K562 (cell line): ENCODE data around the gene AIF1. TPM values are rescaled to one million over a fixed set of nuclear protein-coding genes. Genes with fewer than 3 reads are reported as not detected.
A peak's percentile ranks its signal among the peaks of the same experiment; 100 is the strongest.

Experiments used
- ATAC-seq: fragments of 200-7000 bp; cut with Tn5 transposase; 3 replicates; pipeline ENCODE4 v1.9.1; 2020; ENCODE audit warnings: moderate library complexity
- BruUV-seq: library from RNA; stranded (reverse); fragments of 400-500 nt; replicated peaks from 2 replicates; lab custom pipeline; 2021; lab: Mats Ljungman, UMichigan
- CTCF ChIA-PET: fragments of 300-600 bp; formaldehyde crosslinking; extraction: SDS; loops from one replicate; lab custom pipeline; 2021; ENCODE audit warnings: low intra/inter-chr PET ratio; lab: Yijun Ruan, JAX
- POLR2A ChIA-PET: fragments of 300-600, 350-650 bp; sonication (Branson Sonifier 250); formaldehyde crosslinking; extraction: SDS; loops from one replicate; lab custom pipeline; 2021; ENCODE audit warnings: antibody characterized with exemption, inconsistent platforms; lab: Yijun Ruan, JAX
- DNase-seq, 4 experiments: peaks; one replicate each; pipeline versions ENCODE4 v3.0.0 to v3.0.0-alpha.2; 2011 to 2018; ENCODE audit warnings: low spot score in 3 of 4, mixed read lengths in 3 of 4; ENCODE audit errors: extremely low read depth in 1 of 4
- FAIRE-seq: peaks from 2 replicates; lab custom pipeline; 2011; peaks lifted over from hg19 to GRCh38; lab: Jason Lieb, UNC
- H2AFZ ChIP-seq: 2 replicates; pipeline ENCODE4 v1.6.0; 2011; ENCODE audit warnings: low read depth, low read length, control low read depth, inconsistent platforms
- H3K27ac ChIP-seq: fragments of 200-600 bp; 3 replicates; pipeline ENCODE4 v1.8.0; 2011; ENCODE audit warnings: low read depth, mild to moderate bottlenecking, control low read depth, inconsistent platforms, low read length, moderate library complexity, mixed read lengths; ENCODE audit errors: extremely low read depth
- H3K27me3 ChIP-seq, 2 experiments: fragments of 300-600 bp in 1 of 2; 2 replicates in 1 of 2; 3 replicates in 1 of 2; pipeline versions ENCODE4 v1.6.0 to v1.8.0; 2011; ENCODE audit warnings: inconsistent platforms in 2 of 2, low read length in 2 of 2, mild to moderate bottlenecking in 1 of 2, mixed read lengths in 1 of 2, moderate library complexity in 1 of 2; ENCODE audit not compliant: control insufficient read depth in 2 of 2, insufficient read depth in 2 of 2
- H3K36me3 ChIP-seq: fragments of 300-600 bp; 3 replicates; pipeline ENCODE4 v1.8.0; 2011; ENCODE audit warnings: mild to moderate bottlenecking, low read length, inconsistent platforms; ENCODE audit not compliant: control insufficient read depth, insufficient read depth
- H3K4me1 ChIP-seq, 2 experiments: fragments of 200-600 bp in 1 of 2; replicated peaks in 1 of 2; 2 replicates in 1 of 2; 3 replicates in 1 of 2; pipeline versions ENCODE4 v1.5.1 to v1.8.0; 2011; ENCODE audit warnings: inconsistent platforms in 2 of 2, low read length in 2 of 2, mild to moderate bottlenecking in 1 of 2, mixed read lengths in 1 of 2, moderate library complexity in 1 of 2; ENCODE audit not compliant: control insufficient read depth in 2 of 2, insufficient read depth in 2 of 2
- H3K4me2 ChIP-seq: 2 replicates; pipeline ENCODE4 v1.6.1; 2011; ENCODE audit warnings: low read length, control low read depth, inconsistent platforms, mixed read lengths; ENCODE audit not compliant: insufficient read depth
- H3K4me3 ChIP-seq: fragments of 200-600 bp; sonication (generic), shearing (Covaris generic); 2 replicates; pipeline ENCODE4 v1.5.1; 2016; ENCODE audit warnings: control low read depth, inconsistent platforms
- H3K79me2 ChIP-seq: fragments of 200-600 bp; 3 replicates; pipeline ENCODE4 v1.8.0; 2011; ENCODE audit warnings: low read length, inconsistent platforms; ENCODE audit not compliant: control insufficient read depth, insufficient read depth
- H3K9ac ChIP-seq, 2 experiments: 2 replicates each; pipeline versions ENCODE4 v1.6.0 to v1.6.1; 2011; ENCODE audit warnings: low read depth in 2 of 2, low read length in 2 of 2, control low read depth in 1 of 2, inconsistent platforms in 1 of 2, mild to moderate bottlenecking in 1 of 2, mixed read lengths in 1 of 2; ENCODE audit not compliant: insufficient read depth in 1 of 2
- H3K9me1 ChIP-seq: one replicate; pipeline ENCODE4 v1.6.0; 2011; ENCODE audit warnings: inconsistent platforms, mild to moderate bottlenecking, low read length, moderate library complexity; ENCODE audit not compliant: control insufficient read depth, insufficient read depth
- H3K9me3 ChIP-seq: replicated peaks from 2 replicates; pipeline ENCODE4 v1.5.1; 2011; ENCODE audit warnings: low read depth, low read length, inconsistent platforms; ENCODE audit not compliant: control insufficient read depth, insufficient read depth
- H4K20me1 ChIP-seq: replicated peaks from 2 replicates; pipeline ENCODE4 v1.6.1; 2011; ENCODE audit warnings: low read length, inconsistent platforms, mixed read lengths; ENCODE audit not compliant: control insufficient read depth, insufficient read depth
- KLF6 ChIP-seq: fragments of 250-450 bp; sonication (Bioruptor Pico); IDR thresholded peaks from 2 replicates; pipeline ENCODE4 v1.4.0; 2020; ENCODE audit warnings: mild to moderate bottlenecking, moderate library complexity, borderline replicate concordance
- PHB2 ChIP-seq: fragments of 450-650 bp; IDR thresholded peaks from 2 replicates; pipeline ENCODE4 v1.6.1; 2017; ENCODE audit warnings: low read depth
- ZNF384 ChIP-seq: IDR thresholded peaks from 2 replicates; pipeline ENCODE4 v1.6.1; 2012; ENCODE audit warnings: low read depth, low read length, improper control_type of control experiment
- WGBS: fragments of 100-300 bp; shearing (Covaris generic); methylation state at CpG from one replicate; pipeline ENCODE4 v1.1.6; 2016; ENCODE audit warnings: low coverage, mixed read lengths; ENCODE audit not compliant: insufficient coverage; ENCODE audit errors: missing lambda C conversion rate; 5-methylcytosine and 5-hydroxymethylcytosine counted together
- in situ Hi-C: fragments of 300-500 bp; cut with MboI; formaldehyde crosslinking; loops from 4 replicates; pipeline ENCODE4 v1.15.0; 2018; ENCODE audit warnings: inconsistent platforms, mixed read lengths
- intact Hi-C: fragments of 100-400 bp; cut with micrococcal nuclease; formaldehyde crosslinking; loops from 2 replicates; pipeline ENCODE4 v1.14.2; 2022
- polyA plus RNA-seq, 8 experiments: library from polyadenylated mRNA; depleted of rRNA in 4 of 8; stranded (reverse) in 5 of 8; unstranded in 3 of 8; fragments of >200 nt; fragmentation: Nextera tagmentation in 2 of 8; fragmentation: Illumina TruSeq in 1 of 8; extraction: Ambion mirVana in 2 of 8; extraction: Trizol in 1 of 8; gene quantifications; 2 replicates each; pipeline versions ENCODE4 v1.2.1 to v1.2.3, GENCODE V29; 2011 to 2014; ENCODE audit warnings: inconsistent platforms in 1 of 8, missing spikeins in 1 of 8
- total RNA-seq, 7 experiments: library from RNA; depleted of rRNA in 6 of 7; stranded (reverse); fragments of >200 nt in 6 of 7; fragmentation: Illumina TruSeq in 2 of 7; extraction: Trizol in 2 of 7; gene quantifications; 2 replicates each; pipeline versions ENCODE4 v1.2.1 to v1.2.3, GENCODE V29; 2011 to 2021; ENCODE audit warnings: low replicate concordance in 1 of 7
- TF ChIP-seq, protein P1 (sequence below), 3 experiments: fragments of 200-800 bp in 1 of 3; fragments of 250-450 bp in 1 of 3; fragments of 450-650 bp in 1 of 3; sonication (Bioruptor Pico) in 1 of 3; sonication (Bioruptor generic) in 1 of 3; formaldehyde crosslinking in 1 of 3; IDR thresholded peaks; 2 replicates each; pipeline versions ENCODE4 v1.6.1 to v1.8.0; 2016 to 2022; ENCODE audit warnings: mild to moderate bottlenecking in 2 of 3, missing genetic modification characterization in 2 of 3, missing compliant biosample characterization in 1 of 3, moderate library complexity in 1 of 3
- TF ChIP-seq, protein P2 (sequence below), 3 experiments: IDR thresholded peaks in 2 of 3; conservative IDR thresholded peaks in 1 of 3; 2 replicates each; pipeline ENCODE4 v1.5.1; 2011 to 2012; ENCODE audit warnings: low read length in 3 of 3, mild to moderate bottlenecking in 3 of 3, control low read depth in 2 of 3, improper control_type of control experiment in 1 of 3, inconsistent platforms in 1 of 3, low read depth in 1 of 3, mixed read lengths in 1 of 3, moderate library complexity in 1 of 3; ENCODE audit not compliant: insufficient read depth in 2 of 3
- TF ChIP-seq, protein P3 (sequence below): fragments of 200-800 bp; sonication (Bioruptor generic); IDR thresholded peaks from 2 replicates; pipeline ENCODE4 v1.6.1; 2017; ENCODE audit warnings: missing genetic modification characterization, missing compliant biosample characterization
- TF ChIP-seq, protein P4 (sequence below): sonication (generic); formaldehyde crosslinking; IDR thresholded peaks from 2 replicates; pipeline ENCODE4 v1.8.0; 2022; ENCODE audit warnings: mild to moderate bottlenecking, missing genetic modification reagents
- TF ChIP-seq, protein P5 (sequence below): fragments of 450-650 bp; formaldehyde crosslinking; IDR thresholded peaks from 2 replicates; pipeline ENCODE4 v1.4.0; 2020; ENCODE audit warnings: mild to moderate bottlenecking, mixed read lengths

The AIF1 gene
- total and polyA plus RNA-seq, 9 of the 15 experiments (the other 6 are each of a cell fraction or from before 2014, with no cell fraction given) = 9.4 to 33.4 (median 19.4) TPM

DNA sequence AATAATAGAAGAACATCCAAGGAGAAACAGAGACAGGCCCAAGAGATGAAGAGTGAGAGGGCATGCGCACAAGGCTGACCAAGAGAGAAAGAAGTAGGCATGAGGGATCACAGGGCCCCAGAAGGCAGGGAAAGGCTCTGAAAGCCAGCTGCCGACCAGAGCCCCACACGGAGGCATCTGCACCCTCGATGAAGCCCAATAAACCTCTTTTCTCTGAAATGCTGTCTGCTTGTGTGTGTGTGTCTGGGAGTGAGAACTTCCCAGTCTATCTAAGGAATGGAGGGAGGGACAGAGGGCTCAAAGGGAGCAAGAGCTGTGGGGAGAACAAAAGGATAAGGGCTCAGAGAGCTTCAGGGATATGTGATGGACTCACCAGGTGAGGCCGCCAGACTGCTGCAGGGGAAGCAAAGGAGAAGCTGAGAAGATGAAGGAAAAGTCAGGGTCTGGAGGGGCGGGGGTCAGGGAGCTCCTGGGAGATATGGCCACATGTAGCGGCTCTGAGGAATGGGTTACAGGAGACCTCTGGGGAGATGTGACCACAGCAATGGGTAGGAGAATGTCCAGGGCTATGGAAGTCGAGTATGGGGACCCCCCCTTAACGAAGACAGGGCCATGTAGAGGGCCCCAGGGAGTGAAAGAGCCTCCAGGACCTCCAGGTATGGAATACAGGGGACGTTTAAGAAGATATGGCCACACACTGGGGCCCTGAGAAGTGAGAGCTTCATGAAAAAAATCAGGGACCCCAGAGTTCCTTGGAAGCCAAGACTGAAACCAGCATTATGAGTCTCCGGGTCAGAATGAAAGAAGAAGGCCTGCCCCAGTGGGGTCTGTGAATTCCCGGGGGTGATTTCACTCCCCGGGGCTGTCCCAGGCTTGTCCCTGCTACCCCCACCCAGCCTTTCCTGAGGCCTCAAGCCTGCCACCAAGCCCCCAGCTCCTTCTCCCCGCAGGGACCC, 40.6 kb upstream of the AIF1 start:
- ATAC-seq (peak; percentile 56), FAIRE-seq (no peak), DNase-seq (no peak)
- Histone ChIP-seq H3K36me3 (no peaks in the 10 kb centered on the region), H3K9me1 (no peaks in the 10 kb centered on the region), H3K27me3 (no peaks in the 10 kb centered on the region), H3K79me2 (no peaks in the 10 kb centered on the region), H3K27ac (no peak overlapping the region), H3K4me2 (no peak overlapping the region), H4K20me1 (no peaks in the 10 kb centered on the region), H3K4me1 (peaks cover 0 to 20% of the 10 kb centered on the region in 2 experiments; a peak in 2 of 5 replicates), H3K9ac (no peak overlapping the region), H2AFZ (no peak overlapping the region), H3K9me3 (no peaks in the 10 kb centered on the region), H3K4me3 (no peak overlapping the region)
- BruUV-seq = no TSS peak
- ChIA-PET POLR2A (interaction anchor here (0.6 to 2.0 kb wide), 14 partner anchors 9 to 146 kb away, joined by 3 to 10 read pairs (median 4); partner anchors contain the start of genes ATP6V1G2, DDX39B and NCR3), CTCF (interaction anchor here (0.7 kb wide), 1 partner anchor 23 kb away, joined by 3 read pairs; no protein-coding TSS in a partner anchor)
- in situ Hi-C loops (no loop called here), intact Hi-C loops (no loop called here)
- WGBS = 29% methylated on average over 14 of the region's 14 CpGs
- TF ChIP-seq, protein P1, sequence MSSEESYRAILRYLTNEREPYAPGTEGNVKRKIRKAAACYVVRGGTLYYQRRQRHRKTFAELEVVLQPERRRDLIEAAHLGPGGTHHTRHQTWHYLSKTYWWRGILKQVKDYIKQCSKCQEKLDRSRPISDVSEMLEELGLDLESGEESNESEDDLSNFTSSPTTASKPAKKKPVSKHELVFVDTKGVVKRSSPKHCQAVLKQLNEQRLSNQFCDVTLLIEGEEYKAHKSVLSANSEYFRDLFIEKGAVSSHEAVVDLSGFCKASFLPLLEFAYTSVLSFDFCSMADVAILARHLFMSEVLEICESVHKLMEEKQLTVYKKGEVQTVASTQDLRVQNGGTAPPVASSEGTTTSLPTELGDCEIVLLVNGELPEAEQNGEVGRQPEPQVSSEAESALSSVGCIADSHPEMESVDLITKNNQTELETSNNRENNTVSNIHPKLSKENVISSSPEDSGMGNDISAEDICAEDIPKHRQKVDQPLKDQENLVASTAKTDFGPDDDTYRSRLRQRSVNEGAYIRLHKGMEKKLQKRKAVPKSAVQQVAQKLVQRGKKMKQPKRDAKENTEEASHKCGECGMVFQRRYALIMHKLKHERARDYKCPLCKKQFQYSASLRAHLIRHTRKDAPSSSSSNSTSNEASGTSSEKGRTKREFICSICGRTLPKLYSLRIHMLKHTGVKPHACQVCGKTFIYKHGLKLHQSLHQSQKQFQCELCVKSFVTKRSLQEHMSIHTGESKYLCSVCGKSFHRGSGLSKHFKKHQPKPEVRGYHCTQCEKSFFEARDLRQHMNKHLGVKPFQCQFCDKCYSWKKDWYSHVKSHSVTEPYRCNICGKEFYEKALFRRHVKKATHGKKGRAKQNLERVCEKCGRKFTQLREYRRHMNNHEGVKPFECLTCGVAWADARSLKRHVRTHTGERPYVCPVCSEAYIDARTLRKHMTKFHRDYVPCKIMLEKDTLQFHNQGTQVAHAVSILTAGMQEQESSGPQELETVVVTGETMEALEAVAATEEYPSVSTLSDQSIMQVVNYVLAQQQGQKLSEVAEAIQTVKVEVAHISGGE (CRISPR knock-in tag; IDR thresholded peaks at IDR 0.05) = no peak
- TF ChIP-seq PHB2 = no peak
- TF ChIP-seq, protein P2, sequence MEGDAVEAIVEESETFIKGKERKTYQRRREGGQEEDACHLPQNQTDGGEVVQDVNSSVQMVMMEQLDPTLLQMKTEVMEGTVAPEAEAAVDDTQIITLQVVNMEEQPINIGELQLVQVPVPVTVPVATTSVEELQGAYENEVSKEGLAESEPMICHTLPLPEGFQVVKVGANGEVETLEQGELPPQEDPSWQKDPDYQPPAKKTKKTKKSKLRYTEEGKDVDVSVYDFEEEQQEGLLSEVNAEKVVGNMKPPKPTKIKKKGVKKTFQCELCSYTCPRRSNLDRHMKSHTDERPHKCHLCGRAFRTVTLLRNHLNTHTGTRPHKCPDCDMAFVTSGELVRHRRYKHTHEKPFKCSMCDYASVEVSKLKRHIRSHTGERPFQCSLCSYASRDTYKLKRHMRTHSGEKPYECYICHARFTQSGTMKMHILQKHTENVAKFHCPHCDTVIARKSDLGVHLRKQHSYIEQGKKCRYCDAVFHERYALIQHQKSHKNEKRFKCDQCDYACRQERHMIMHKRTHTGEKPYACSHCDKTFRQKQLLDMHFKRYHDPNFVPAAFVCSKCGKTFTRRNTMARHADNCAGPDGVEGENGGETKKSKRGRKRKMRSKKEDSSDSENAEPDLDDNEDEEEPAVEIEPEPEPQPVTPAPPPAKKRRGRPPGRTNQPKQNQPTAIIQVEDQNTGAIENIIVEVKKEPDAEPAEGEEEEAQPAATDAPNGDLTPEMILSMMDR (IDR thresholded peaks at IDR 0.05 in 2 of 3, conservative IDR thresholded peaks at IDR 0.05 in 1 of 3; ENCODE audit: insufficient read depth in 2 of 3, low read depth in 1 of 3, low read length in 3 of 3) = peak in 2 of 3 experiments; percentile 23 to 39; a peak in 2 of 6 replicates
- TF ChIP-seq, protein P3, sequence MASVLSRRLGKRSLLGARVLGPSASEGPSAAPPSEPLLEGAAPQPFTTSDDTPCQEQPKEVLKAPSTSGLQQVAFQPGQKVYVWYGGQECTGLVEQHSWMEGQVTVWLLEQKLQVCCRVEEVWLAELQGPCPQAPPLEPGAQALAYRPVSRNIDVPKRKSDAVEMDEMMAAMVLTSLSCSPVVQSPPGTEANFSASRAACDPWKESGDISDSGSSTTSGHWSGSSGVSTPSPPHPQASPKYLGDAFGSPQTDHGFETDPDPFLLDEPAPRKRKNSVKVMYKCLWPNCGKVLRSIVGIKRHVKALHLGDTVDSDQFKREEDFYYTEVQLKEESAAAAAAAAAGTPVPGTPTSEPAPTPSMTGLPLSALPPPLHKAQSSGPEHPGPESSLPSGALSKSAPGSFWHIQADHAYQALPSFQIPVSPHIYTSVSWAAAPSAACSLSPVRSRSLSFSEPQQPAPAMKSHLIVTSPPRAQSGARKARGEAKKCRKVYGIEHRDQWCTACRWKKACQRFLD (CRISPR knock-in tag) = no peak
- TF ChIP-seq, protein P4, sequence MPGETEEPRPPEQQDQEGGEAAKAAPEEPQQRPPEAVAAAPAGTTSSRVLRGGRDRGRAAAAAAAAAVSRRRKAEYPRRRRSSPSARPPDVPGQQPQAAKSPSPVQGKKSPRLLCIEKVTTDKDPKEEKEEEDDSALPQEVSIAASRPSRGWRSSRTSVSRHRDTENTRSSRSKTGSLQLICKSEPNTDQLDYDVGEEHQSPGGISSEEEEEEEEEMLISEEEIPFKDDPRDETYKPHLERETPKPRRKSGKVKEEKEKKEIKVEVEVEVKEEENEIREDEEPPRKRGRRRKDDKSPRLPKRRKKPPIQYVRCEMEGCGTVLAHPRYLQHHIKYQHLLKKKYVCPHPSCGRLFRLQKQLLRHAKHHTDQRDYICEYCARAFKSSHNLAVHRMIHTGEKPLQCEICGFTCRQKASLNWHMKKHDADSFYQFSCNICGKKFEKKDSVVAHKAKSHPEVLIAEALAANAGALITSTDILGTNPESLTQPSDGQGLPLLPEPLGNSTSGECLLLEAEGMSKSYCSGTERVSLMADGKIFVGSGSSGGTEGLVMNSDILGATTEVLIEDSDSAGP (CRISPR knock-in tag) = no peak
- TF ChIP-seq KLF6 (CRISPR knock-in tag) = no peak
- TF ChIP-seq, protein P5, sequence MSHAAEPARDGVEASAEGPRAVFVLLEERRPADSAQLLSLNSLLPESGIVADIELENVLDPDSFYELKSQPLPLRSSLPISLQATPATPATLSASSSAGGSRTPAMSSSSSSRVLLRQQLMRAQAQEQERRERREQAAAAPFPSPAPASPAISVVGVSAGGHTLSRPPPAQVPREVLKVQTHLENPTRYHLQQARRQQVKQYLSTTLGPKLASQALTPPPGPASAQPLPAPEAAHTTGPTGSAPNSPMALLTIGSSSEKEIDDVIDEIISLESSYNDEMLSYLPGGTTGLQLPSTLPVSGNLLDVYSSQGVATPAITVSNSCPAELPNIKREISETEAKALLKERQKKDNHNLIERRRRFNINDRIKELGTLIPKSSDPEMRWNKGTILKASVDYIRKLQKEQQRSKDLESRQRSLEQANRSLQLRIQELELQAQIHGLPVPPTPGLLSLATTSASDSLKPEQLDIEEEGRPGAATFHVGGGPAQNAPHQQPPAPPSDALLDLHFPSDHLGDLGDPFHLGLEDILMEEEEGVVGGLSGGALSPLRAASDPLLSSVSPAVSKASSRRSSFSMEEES = no peak
- no peak for TF ChIP-seq ZNF384
